ENCODE data around the gene MASP1.

MASP1 gene

GRCh38 chr3:187293516-187294430 is 2.2 kb upstream of the MASP1 start:
- DNase-seq (ENCODE audit: low read depth) = peak; percentile 9

GRCh38 chr3:187292631-187293515 is 1.3 kb upstream of the MASP1 start:
- peak; percentile 60 for DNase-seq (ENCODE audit: low read depth)

- peak; percentile 17 for DNase-seq (ENCODE audit: low read depth)
Measured at GRCh38 chr3:187292181-187292580, 644 bp upstream of the MASP1 start.

- peak; percentile 56 for DNase-seq (ENCODE audit: low read depth)
Measured at GRCh38 chr3:187291001-187291511, 481 bp downstream of the MASP1 start.

- DNase-seq (ENCODE audit: low read depth) = peak; percentile 44
Measured at GRCh38 chr3:187290503-187290902, 1.0 kb downstream of the MASP1 start.

GRCh38 chr3:187288855-187289605 is 2.5 kb downstream of the MASP1 start:
- no peak for DNase-seq (ENCODE audit: low read depth)

GRCh38 chr3:187288131-187288854 is 3.2 kb downstream of the MASP1 start:
- DNase-seq (ENCODE audit: low read depth) = no peak

GRCh38 chr3:187287256-187287655 is 4.3 kb downstream of the MASP1 start:
- peak; percentile 48 for DNase-seq (ENCODE audit: low read depth)

- DNase-seq (ENCODE audit: low read depth) = peak; percentile 99
Measured at GRCh38 chr3:187286467-187287059, 5.0 kb downstream of the MASP1 start.

GRCh38 chr3:187281191-187281714 is 10.3 kb downstream of the MASP1 start:
- DNase-seq (ENCODE audit: low read depth) = peak; percentile 98

GRCh38 chr3:187280644-187281043 is 10.9 kb downstream of the MASP1 start:
- DNase-seq (ENCODE audit: low read depth) = no peak

- no peak for DNase-seq (ENCODE audit: low read depth)
Measured at GRCh38 chr3:187277129-187277462, 14.4 kb downstream of the MASP1 start.

- DNase-seq (ENCODE audit: low read depth) = no peak
Measured at GRCh38 chr3:187276397-187277128, 15.0 kb downstream of the MASP1 start.

- DNase-seq (ENCODE audit: low read depth) = no peak
Measured at GRCh38 chr3:187274977-187275338, 16.6 kb downstream of the MASP1 start.

- DNase-seq (ENCODE audit: low read depth) = no peak
Measured at GRCh38 chr3:187274315-187274976, 17.1 kb downstream of the MASP1 start.

GRCh38 chr3:187271582-187271981 is 20.0 kb downstream of the MASP1 start:
- no peak for DNase-seq (ENCODE audit: low read depth)

- no peak for DNase-seq (ENCODE audit: low read depth)
Measured at GRCh38 chr3:187269486-187269885, 22.1 kb downstream of the MASP1 start.

- peak; percentile 68 for DNase-seq (ENCODE audit: low read depth)
Measured at GRCh38 chr3:187267306-187267705, 24.2 kb downstream of the MASP1 start.

- DNase-seq (ENCODE audit: low read depth) = no peak
Measured at GRCh38 chr3:187266691-187267090, 24.8 kb downstream of the MASP1 start.
